GM12878 (cell line): Measurements from ENCODE around the gene C19orf67. TPM values are rescaled to one million over a fixed set of nuclear protein-coding genes. Genes with fewer than 3 reads are reported as not detected.
A peak's percentile ranks its signal among the peaks of the same experiment; 100 is the strongest.

Experiments used
- ATAC-seq: fragments of 200-7000 bp; cut with Tn5 transposase; 3 replicates; pipeline ENCODE4 v1.9.1; 2020; ENCODE audit warnings: mild to moderate bottlenecking, moderate library complexity
- BruUV-seq: library from RNA; stranded (reverse); fragments of 400-500 nt; replicated peaks from 2 replicates; lab custom pipeline; 2021; lab: Mats Ljungman, UMichigan
- CTCF ChIA-PET: fragments of 300-600 bp; sonication (Branson Sonifier 250); formaldehyde crosslinking; extraction: SDS; loops from one replicate; lab custom pipeline; 2021; ENCODE audit warnings: inconsistent platforms; lab: Yijun Ruan, JAX
- POLR2A ChIA-PET: fragments of 350-600 bp; formaldehyde crosslinking; extraction: SDS; loops from one replicate; lab custom pipeline; 2021; ENCODE audit warnings: inconsistent platforms; lab: Charles Lee
- RAD21 ChIA-PET: fragments of 300-600 bp; sonication (Branson Sonifier 250); formaldehyde crosslinking; loops from one replicate; lab custom pipeline; 2023; ENCODE audit warnings: antibody characterized with exemption; ENCODE audit not compliant: unreplicated experiment; lab: Charles Lee
- SMC1A ChIA-PET: fragments of 300-600 bp; sonication (Branson Sonifier 250); formaldehyde crosslinking; loops from one replicate; lab custom pipeline; 2023; ENCODE audit not compliant: unreplicated experiment, uncharacterized antibody; lab: Charles Lee
- DNase-seq: peaks from one replicate; pipeline ENCODE4 v3.0.0-alpha.2; 2011; ENCODE audit warnings: low read depth, low spot score
- FAIRE-seq: peaks from 3 replicates; lab custom pipeline; 2011; peaks lifted over from hg19 to GRCh38; lab: Jason Lieb, UNC
- H2AFZ ChIP-seq: 2 replicates; pipeline ENCODE4 v1.6.0; 2011; ENCODE audit warnings: low read depth, low read length, control low read depth; ENCODE audit not compliant: control insufficient read depth
- H3K27ac ChIP-seq: 2 replicates; pipeline ENCODE4 v1.5.1; 2011; ENCODE audit warnings: control low read depth; ENCODE audit not compliant: control insufficient read depth, insufficient read depth
- H3K27me3 ChIP-seq, 2 experiments: replicated peaks in 1 of 2; 2 replicates each; pipeline versions ENCODE4 v1.6.0 to v1.6.1; 2011; ENCODE audit warnings: low read length in 1 of 2; ENCODE audit not compliant: control insufficient read depth in 2 of 2, insufficient read depth in 2 of 2
- H3K36me3 ChIP-seq, 2 experiments: 2 replicates each; pipeline ENCODE4 v1.5.1; 2011; ENCODE audit warnings: low read length in 1 of 2; ENCODE audit not compliant: control insufficient read depth in 2 of 2, insufficient read depth in 2 of 2
- H3K4me1 ChIP-seq: 2 replicates; pipeline ENCODE4 v1.6.1; 2011; ENCODE audit warnings: mild to moderate bottlenecking, low read length, moderate library complexity, mixed read lengths; ENCODE audit not compliant: control insufficient read depth, insufficient read depth
- H3K4me2 ChIP-seq: 2 replicates; pipeline ENCODE4 v1.6.0; 2011; ENCODE audit warnings: control low read depth; ENCODE audit not compliant: control insufficient read depth, insufficient read depth
- H3K4me3 ChIP-seq: fragments of 200-600 bp; sonication (generic); 2 replicates; pipeline ENCODE4 v1.5.1; 2016
- H3K79me2 ChIP-seq: 2 replicates; pipeline ENCODE4 v1.6.0; 2011; ENCODE audit warnings: low read length; ENCODE audit not compliant: control insufficient read depth, insufficient read depth
- H3K9ac ChIP-seq: 2 replicates; pipeline ENCODE4 v1.8.0; 2011; ENCODE audit warnings: low read length, control low read depth, mixed read lengths; ENCODE audit not compliant: control insufficient read depth, insufficient read depth
- H3K9me3 ChIP-seq: replicated peaks from 3 replicates; pipeline ENCODE4 v1.5.1; 2011; ENCODE audit warnings: mild to moderate bottlenecking, low read length; ENCODE audit not compliant: control insufficient read depth, insufficient read depth
- H4K20me1 ChIP-seq: 2 replicates; pipeline ENCODE4 v1.6.0; 2011; ENCODE audit not compliant: control insufficient read depth, insufficient read depth
- HDAC2 ChIP-seq: fragments of 200-600 bp; sonication (generic); IDR thresholded peaks from 2 replicates; pipeline ENCODE4 v1.6.1; 2017
- IKZF1 ChIP-seq: fragments of 450-650 bp; conservative IDR thresholded peaks from 2 replicates; pipeline ENCODE4 v1.6.1; 2017; ENCODE audit warnings: antibody characterized with exemption, mild to moderate bottlenecking
- POU2F2 ChIP-seq: IDR thresholded peaks from 3 replicates; pipeline ENCODE4 v1.6.1; 2011; ENCODE audit warnings: low read depth, mild to moderate bottlenecking, low read length, borderline replicate concordance
- RAD21 ChIP-seq: IDR thresholded peaks from 2 replicates; pipeline ENCODE4 v1.6.1; 2011; ENCODE audit warnings: mild to moderate bottlenecking, low read depth, low read length, moderate library complexity; ENCODE audit not compliant: insufficient read depth
- SP1 ChIP-seq: IDR thresholded peaks from one replicate; pipeline ENCODE4 v1.6.1; 2011; ENCODE audit warnings: low read depth, low read length
- STAT1 ChIP-seq: fragments of 450-650 bp; conservative IDR thresholded peaks from 2 replicates; pipeline ENCODE4 v1.6.1; 2014; ENCODE audit warnings: antibody characterized with exemption, mild to moderate bottlenecking
- TCF12 ChIP-seq: IDR thresholded peaks from 2 replicates; pipeline ENCODE4 v1.6.1; 2011; ENCODE audit warnings: low read depth, mild to moderate bottlenecking, low read length
- YY1 ChIP-seq: IDR thresholded peaks from 2 replicates; pipeline ENCODE4 v1.6.1; 2011; ENCODE audit warnings: low read depth, mild to moderate bottlenecking, low read length
- ZNF274 ChIP-seq: IDR thresholded peaks from one replicate; pipeline ENCODE4 v1.8.0; 2011; ENCODE audit not compliant: insufficient read length, insufficient read depth
- WGBS: methylation state at CpG from one replicate; pipeline ENCODE4 v1.1.6; 2016; ENCODE audit warnings: low lambda C conversion rate; ENCODE audit not compliant: insufficient replicate concordance, insufficient coverage; ENCODE audit errors: missing lambda C conversion rate; 5-methylcytosine and 5-hydroxymethylcytosine counted together
- in situ Hi-C: fragments of 300-500 bp; cut with MboI; formaldehyde crosslinking; loops from 9 replicates; pipeline ENCODE4 v1.14.3; 2018; ENCODE audit warnings: mixed read lengths
- intact Hi-C: fragments of 100-400 bp; cut with micrococcal nuclease; formaldehyde crosslinking; loops from one replicate; pipeline ENCODE4 v1.14.2; 2022; ENCODE audit not compliant: unreplicated experiment
- polyA plus RNA-seq, 11 experiments: library from polyadenylated mRNA; depleted of rRNA in 4 of 11; unstranded in 6 of 11; stranded (reverse) in 5 of 11; fragments of >200 nt; fragmentation: Nextera tagmentation in 4 of 11; fragmentation: Illumina TruSeq in 1 of 11; extraction: Ambion mirVana in 4 of 11; extraction: Trizol in 1 of 11; gene quantifications; 1 replicate in 1 of 11; 2 replicates in 10 of 11; pipeline versions ENCODE4 v1.2.1 to v1.2.3, GENCODE V29; 2011 to 2016; ENCODE audit warnings: inconsistent platforms in 2 of 11, missing spikeins in 2 of 11, low read depth in 1 of 11
- total RNA-seq, 4 experiments: library from RNA; depleted of rRNA in 3 of 4; stranded (reverse); fragments of >200 nt in 3 of 4; fragmentation: Illumina TruSeq in 1 of 4; extraction: Trizol in 1 of 4; gene quantifications; 2 replicates each; pipeline versions ENCODE4 v1.2.1 to v1.2.3, GENCODE V29; 2013 to 2021
- TF ChIP-seq, protein P1 (sequence below): IDR thresholded peaks from 2 replicates; pipeline ENCODE4 v1.6.1; 2011; ENCODE audit warnings: mild to moderate bottlenecking, low read depth, low read length, moderate library complexity; ENCODE audit not compliant: insufficient replicate concordance
- TF ChIP-seq, protein P2 (sequence below), 3 experiments: IDR thresholded peaks in 2 of 3; conservative IDR thresholded peaks in 1 of 3; 2 replicates each; pipeline ENCODE4 v1.5.1; 2011; ENCODE audit warnings: low read depth in 3 of 3, low read length in 3 of 3, mild to moderate bottlenecking in 3 of 3, control low read depth in 2 of 3, moderate library complexity in 2 of 3, inconsistent platforms in 1 of 3, mixed read lengths in 1 of 3; ENCODE audit not compliant: control insufficient read depth in 2 of 3, insufficient read depth in 1 of 3; ENCODE audit errors: extremely low read depth in 1 of 3

The C19orf67 gene
- total and polyA plus RNA-seq, 10 of the 15 experiments (the other 5 are each of a cell fraction or from before 2014, with no cell fraction given) = 0.14 TPM; not detected in 9

DNA sequence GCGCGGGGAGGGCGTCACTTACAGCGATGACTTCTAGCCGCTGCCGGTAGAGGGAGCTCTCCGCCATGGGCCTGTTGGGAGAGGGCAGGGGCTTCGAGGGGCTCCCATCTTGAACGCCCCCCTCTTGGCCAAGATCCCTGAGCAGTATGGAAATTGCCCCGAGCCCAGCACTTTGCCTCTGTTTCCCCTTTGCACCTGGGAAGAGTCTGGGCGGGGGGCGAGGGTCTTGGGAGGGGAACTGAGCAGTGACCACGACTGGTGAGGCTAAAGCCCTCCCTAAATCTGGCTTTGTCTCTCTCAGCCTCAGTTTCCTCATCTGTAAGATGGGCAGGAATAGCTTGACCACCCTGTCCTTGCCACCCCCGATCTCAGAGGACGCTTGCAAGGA lies 26.5 kb downstream of the C19orf67 start:
- peaks cover 0 to 6% of the 10 kb centered on the region in 2 experiments for H3K27me3 ChIP-seq
- no peaks in the 10 kb centered on the region; the same call in 1 of the 2 replicates for H4K20me1 ChIP-seq
- TF ChIP-seq, protein P1, sequence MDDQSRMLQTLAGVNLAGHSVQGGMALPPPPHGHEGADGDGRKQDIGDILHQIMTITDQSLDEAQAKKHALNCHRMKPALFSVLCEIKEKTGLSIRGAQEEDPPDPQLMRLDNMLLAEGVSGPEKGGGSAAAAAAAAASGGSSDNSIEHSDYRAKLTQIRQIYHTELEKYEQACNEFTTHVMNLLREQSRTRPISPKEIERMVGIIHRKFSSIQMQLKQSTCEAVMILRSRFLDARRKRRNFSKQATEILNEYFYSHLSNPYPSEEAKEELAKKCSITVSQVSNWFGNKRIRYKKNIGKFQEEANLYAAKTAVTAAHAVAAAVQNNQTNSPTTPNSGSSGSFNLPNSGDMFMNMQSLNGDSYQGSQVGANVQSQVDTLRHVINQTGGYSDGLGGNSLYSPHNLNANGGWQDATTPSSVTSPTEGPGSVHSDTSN = no peak
- TF ChIP-seq HDAC2 (no peak), YY1 (0 out of 2 replicates have a peak, but pooled peaks have one; percentile 30), POU2F2 (no peak), STAT1 (no peak), ZNF274 (no peak), TCF12 (no peak), SP1 (no peak), IKZF1 (no peak), RAD21 (peak; percentile 36; the same call in 1 of the 2 replicates)
- TF ChIP-seq, protein P2, sequence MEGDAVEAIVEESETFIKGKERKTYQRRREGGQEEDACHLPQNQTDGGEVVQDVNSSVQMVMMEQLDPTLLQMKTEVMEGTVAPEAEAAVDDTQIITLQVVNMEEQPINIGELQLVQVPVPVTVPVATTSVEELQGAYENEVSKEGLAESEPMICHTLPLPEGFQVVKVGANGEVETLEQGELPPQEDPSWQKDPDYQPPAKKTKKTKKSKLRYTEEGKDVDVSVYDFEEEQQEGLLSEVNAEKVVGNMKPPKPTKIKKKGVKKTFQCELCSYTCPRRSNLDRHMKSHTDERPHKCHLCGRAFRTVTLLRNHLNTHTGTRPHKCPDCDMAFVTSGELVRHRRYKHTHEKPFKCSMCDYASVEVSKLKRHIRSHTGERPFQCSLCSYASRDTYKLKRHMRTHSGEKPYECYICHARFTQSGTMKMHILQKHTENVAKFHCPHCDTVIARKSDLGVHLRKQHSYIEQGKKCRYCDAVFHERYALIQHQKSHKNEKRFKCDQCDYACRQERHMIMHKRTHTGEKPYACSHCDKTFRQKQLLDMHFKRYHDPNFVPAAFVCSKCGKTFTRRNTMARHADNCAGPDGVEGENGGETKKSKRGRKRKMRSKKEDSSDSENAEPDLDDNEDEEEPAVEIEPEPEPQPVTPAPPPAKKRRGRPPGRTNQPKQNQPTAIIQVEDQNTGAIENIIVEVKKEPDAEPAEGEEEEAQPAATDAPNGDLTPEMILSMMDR (IDR thresholded peaks at IDR 0.05 in 2 of 3, conservative IDR thresholded peaks at IDR 0.05 in 1 of 3; ENCODE audit: control insufficient read depth in 2 of 3, extremely low read depth in 1 of 3, insufficient read depth in 1 of 3, low read depth in 3 of 3, low read length in 3 of 3) = peak; percentile 63 to 87 (median 75)
- TF ChIP-seq, all 136 proteins: peak for 3
- FAIRE-seq (no peak), ATAC-seq (peak; percentile 72), DNase-seq (no peak)
- H3K36me3 ChIP-seq = no peaks in the 10 kb centered on the region
- intact Hi-C loops = no loop called here
- H2AFZ ChIP-seq = no peak overlapping the region
- no peak overlapping the region for H3K4me3 ChIP-seq
- H3K9ac ChIP-seq = no peak overlapping the region
- H3K4me2 ChIP-seq = no peak overlapping the region
- ChIA-PET RAD21 (interaction anchor here (0.7 to 2.1 kb wide), 10 partner anchors 10 to 180 kb away, joined by 3 to 12 read pairs (median 4); partner anchors contain the start of genes ASF1B, IL27RA and MISP3), SMC1A (interaction anchor here (1.1 to 2.6 kb wide), 10 partner anchors 11 to 179 kb away, joined by 3 to 20 read pairs (median 6); partner anchors contain the start of genes ASF1B, IL27RA and MISP3), POLR2A (interaction anchor here (0.6 to 1.0 kb wide), 3 partner anchors 10 to 103 kb away, joined by 3 to 4 read pairs (median 3); no protein-coding TSS in a partner anchor), CTCF (interaction anchor here (0.6 to 5.3 kb wide), 43 partner anchors 11 to 627 kb away, joined by 3 to 110 read pairs (median 4); partner anchors contain the start of genes ASF1B, DCAF15, IL27RA and MISP3)
- no peaks in the 10 kb centered on the region for H3K79me2 ChIP-seq
- BruUV-seq = no TSS peak
- H3K9me3 ChIP-seq = no peaks in the 10 kb centered on the region
- H3K4me1 ChIP-seq = no peaks in the 10 kb centered on the region
- in situ Hi-C loops = loop anchor here (25.0 kb wide), 1 partner anchor 772 kb away; no protein-coding TSS in a partner anchor
- under 1% methylated on average over 15 of the region's 15 CpGs for WGBS
- H3K27ac ChIP-seq = no peak overlapping the region
